PC-3 (cell line): ENCODE measurements around the gene CA10. TPM values are rescaled to one million over a fixed set of nuclear protein-coding genes. Genes with fewer than 3 reads are reported as not detected.
A peak's percentile ranks its signal among the peaks of the same experiment; 100 is the strongest.

Experiments
- ATAC-seq: fragments of 200-7000 bp; cut with Tn5 transposase; 2 replicates; pipeline ENCODE4 v1.9.1; 2020; ENCODE audit warnings: mild to moderate bottlenecking, moderate library complexity
- BruUV-seq: library from RNA; stranded (reverse); fragments of 400-500 nt; replicated peaks from 2 replicates; lab custom pipeline; 2021; lab: Mats Ljungman, UMichigan
- CTCF ChIA-PET: fragments of 300-600 bp; sonication (Branson Sonifier 250); formaldehyde crosslinking; loops from one replicate; lab custom pipeline; 2022; ENCODE audit warnings: antibody characterized with exemption; lab: Charles Lee
- POLR2A ChIA-PET: fragments of 300-600 bp; sonication (Branson Sonifier 250); formaldehyde crosslinking; loops from one replicate; lab custom pipeline; 2022; ENCODE audit warnings: antibody characterized with exemption; ENCODE audit not compliant: unreplicated experiment; lab: Charles Lee
- DNase-seq: peaks from one replicate; pipeline ENCODE4 v3.0.0-alpha.2; 2015
- H2AFZ ChIP-seq: fragments of 300-600 bp; sonication (generic); 2 replicates; pipeline ENCODE4 v1.6.0; 2016; ENCODE audit warnings: antibody characterized with exemption, low read length
- H3F3A ChIP-seq: fragments of 300-600 bp; sonication (generic); one replicate; pipeline ENCODE4 v1.6.0; 2017; ENCODE audit warnings: antibody characterized with exemption, low read length, control low read depth, mild to moderate bottlenecking; ENCODE audit not compliant: unreplicated experiment
- H3K27ac ChIP-seq: fragments of 300-600 bp; sonication (generic); 2 replicates; pipeline ENCODE4 v1.5.1; 2016; ENCODE audit warnings: mild to moderate bottlenecking, low read length
- H3K27me3 ChIP-seq: fragments of 300-600 bp; sonication (generic); 2 replicates; pipeline ENCODE4 v1.6.1; 2016; ENCODE audit warnings: low read length, mixed read lengths
- H3K36me3 ChIP-seq: fragments of 300-600 bp; sonication (generic); 2 replicates; pipeline ENCODE4 v1.6.1; 2016; ENCODE audit warnings: low read depth, mixed run types, low read length, mixed read lengths
- H3K4me1 ChIP-seq: fragments of 300-600 bp; sonication (generic); 2 replicates; pipeline ENCODE4 v1.5.1; 2016; ENCODE audit warnings: low read length; ENCODE audit not compliant: insufficient read depth
- H3K4me2 ChIP-seq: fragments of 300-600 bp; sonication (generic); 2 replicates; pipeline ENCODE4 v1.6.0; 2016; ENCODE audit warnings: low read length
- H3K4me3 ChIP-seq: fragments of 300-600 bp; sonication (generic); 2 replicates; pipeline ENCODE4 v1.5.1; 2016; ENCODE audit warnings: mild to moderate bottlenecking, low read length, mixed read lengths
- H3K79me2 ChIP-seq: fragments of 300-600 bp; sonication (generic); 2 replicates; pipeline ENCODE4 v1.6.1; 2017; ENCODE audit warnings: low read length, mixed read lengths
- H3K9ac ChIP-seq: fragments of 300-600 bp; sonication (generic); 2 replicates; pipeline ENCODE4 v1.6.0; 2016; ENCODE audit warnings: mild to moderate bottlenecking, low read length
- H3K9me2 ChIP-seq: fragments of 300-600 bp; sonication (generic); replicated peaks from 2 replicates; pipeline ENCODE4 v1.6.1; 2016; ENCODE audit warnings: mixed run types, low read length, mixed read lengths
- H3K9me3 ChIP-seq: fragments of 300-600 bp; sonication (generic); 2 replicates; pipeline ENCODE4 v1.6.1; 2016; ENCODE audit warnings: low read length, mixed read lengths
- H4K20me1 ChIP-seq: fragments of 300-600 bp; sonication (generic); 2 replicates; pipeline ENCODE4 v1.6.1; 2016; ENCODE audit warnings: low read length, mixed read lengths
- CTCF ChIP-seq: fragments of 300-600 bp; sonication (generic); conservative IDR thresholded peaks from 2 replicates; pipeline ENCODE4 v1.5.1; 2017; ENCODE audit warnings: antibody characterized with exemption, low read depth, mild to moderate bottlenecking, low read length
- EZH2 ChIP-seq: fragments of 300-600 bp; sonication (generic); IDR thresholded peaks from one replicate; pipeline ENCODE4 v1.6.1; 2017; ENCODE audit warnings: antibody characterized with exemption, mild to moderate bottlenecking, low read length; ENCODE audit not compliant: unreplicated experiment
- EZH2phosphoT487 ChIP-seq: fragments of 300-600 bp; sonication (generic); IDR thresholded peaks from 2 replicates; pipeline ENCODE4 v1.6.1; 2018; ENCODE audit warnings: mild to moderate bottlenecking, antibody characterized with exemption, low read length, borderline replicate concordance
- intact Hi-C: fragments of 100-400 bp; cut with micrococcal nuclease; formaldehyde crosslinking; loops from 2 replicates; pipeline ENCODE4 v1.9.0; 2023
- total RNA-seq: library from RNA; depleted of rRNA; stranded (reverse); fragments of >200 nt; gene quantifications from 2 replicates; pipeline ENCODE4 v1.2.3, GENCODE V29; 2014

Gene CA10
- total RNA-seq, 1 experiment from 2014 or later, result not detected

GRCh38 chr17:51765282-51766135 lies 393.0 kb downstream of the CA10 start:
- no peak overlapping the region for H2AFZ ChIP-seq
- intact Hi-C loops, result no loop called here
- no TSS peak for BruUV-seq

GRCh38 chr17:51764387-51764971 lies 394.0 kb downstream of the CA10 start:
- BruUV-seq, result no TSS peak

More at GRCh38 chr17:51765282-51766135, 393.0 kb downstream of the CA10 start:
- H3K36me3 ChIP-seq, result no peaks in the 10 kb centered on the region
- H3F3A ChIP-seq, result no peaks in the 10 kb centered on the region
- TF ChIP-seq EZH2 (no peak), EZH2phosphoT487 (no peak), CTCF (no peak)
- DNase-seq (no peak), ATAC-seq (no peak)
- no peak overlapping the region for H3K27ac ChIP-seq
- H3K4me2 ChIP-seq, result no peak overlapping the region
- no peaks in the 10 kb centered on the region for H3K9me2 ChIP-seq
- 0 out of 2 replicates have a peak, but pooled peaks cover 8% of the 10 kb centered on the region for H3K27me3 ChIP-seq
- ChIA-PET POLR2A (no interaction called here), CTCF (no interaction called here)
- no peak overlapping the region for H3K4me3 ChIP-seq
- H3K79me2 ChIP-seq, result no peaks in the 10 kb centered on the region
- H4K20me1 ChIP-seq, result no peaks in the 10 kb centered on the region
- H3K4me1 ChIP-seq, result peaks cover 16% of the 10 kb centered on the region
- H3K9ac ChIP-seq, result no peak overlapping the region
- H3K9me3 ChIP-seq, result no peaks in the 10 kb centered on the region

More at GRCh38 chr17:51764387-51764971, 394.0 kb downstream of the CA10 start:
- Histone ChIP-seq H3K9ac (no peak overlapping the region), H3K4me1 (peaks cover 6% of the 10 kb centered on the region), H3K27me3 (0 out of 2 replicates have a peak, but pooled peaks cover 12% of the 10 kb centered on the region), H3K4me2 (no peak overlapping the region), H3K9me3 (no peaks in the 10 kb centered on the region), H2AFZ (no peak overlapping the region), H3K9me2 (no peaks in the 10 kb centered on the region), H3K36me3 (no peaks in the 10 kb centered on the region), H3K27ac (no peak overlapping the region), H3K4me3 (no peak overlapping the region), H3K79me2 (no peaks in the 10 kb centered on the region), H4K20me1 (no peaks in the 10 kb centered on the region), H3F3A (no peaks in the 10 kb centered on the region)
- ChIA-PET POLR2A (no interaction called here), CTCF (interaction anchor here (1.1 kb wide), 1 partner anchor 342 kb away, joined by 3 read pairs; no protein-coding TSS in a partner anchor)
- TF ChIP-seq EZH2, result no peak
- peak; percentile 95 for TF ChIP-seq CTCF
- no peak for TF ChIP-seq EZH2phosphoT487
- DNase-seq (peak; percentile 84), ATAC-seq (peak; percentile 99)
- intact Hi-C loops, result no loop called here
